HG02981 (cell line): Measurements from ENCODE around the gene B3GNT8.
"Not testable (repeated sequence)": the region's sequence is repeated elsewhere in the genome, so short reads cannot be mapped to it uniquely, and the experiment has no call there.

Experiments used
- ATAC-seq: cut with Tn5 transposase; IDR thresholded peaks from one replicate; pipeline ENCODE4 v1.9.1; 2021; ENCODE audit warnings: mild to moderate bottlenecking, moderate library complexity; ENCODE audit not compliant: unreplicated experiment

B3GNT8 gene

DNA sequence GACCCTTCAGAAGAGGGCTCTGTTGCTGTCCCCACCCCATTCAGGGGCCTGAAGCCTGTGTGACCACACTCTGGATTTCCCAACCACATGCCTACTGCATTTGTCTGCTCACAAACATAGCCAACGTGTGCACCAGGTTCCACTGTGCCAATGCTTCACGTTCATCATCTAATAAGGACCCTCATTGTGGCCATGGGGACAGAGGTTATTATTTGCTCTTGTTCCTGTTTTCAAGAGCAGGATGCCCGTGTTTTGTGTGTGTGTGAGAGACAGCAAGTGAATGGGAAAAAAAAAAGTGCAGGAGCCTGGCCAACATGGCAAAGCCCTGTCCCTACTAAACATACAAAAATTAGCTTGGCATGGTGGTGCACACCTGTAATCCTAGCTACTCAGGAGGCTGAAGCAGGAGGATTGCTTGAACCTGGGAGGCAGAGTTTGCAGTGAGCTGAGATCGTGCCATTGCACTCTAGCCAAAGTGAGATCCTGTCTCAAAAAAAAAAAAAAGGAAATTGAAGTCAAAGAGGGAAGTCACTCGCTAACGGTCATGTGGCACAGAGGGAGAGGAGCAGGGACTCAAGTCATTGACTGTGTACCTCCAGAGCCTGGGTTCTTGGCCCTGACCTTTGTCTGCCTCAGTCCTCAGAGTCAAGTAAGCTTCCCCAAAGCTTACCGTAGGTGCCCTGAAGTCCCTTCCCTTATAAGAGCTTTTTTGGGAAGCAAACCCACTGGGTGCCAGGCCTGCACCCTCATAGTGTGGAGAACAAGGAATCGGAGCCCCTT lies 6.9 kb downstream of the B3GNT8 start:
- no peak for ATAC-seq

DNA sequence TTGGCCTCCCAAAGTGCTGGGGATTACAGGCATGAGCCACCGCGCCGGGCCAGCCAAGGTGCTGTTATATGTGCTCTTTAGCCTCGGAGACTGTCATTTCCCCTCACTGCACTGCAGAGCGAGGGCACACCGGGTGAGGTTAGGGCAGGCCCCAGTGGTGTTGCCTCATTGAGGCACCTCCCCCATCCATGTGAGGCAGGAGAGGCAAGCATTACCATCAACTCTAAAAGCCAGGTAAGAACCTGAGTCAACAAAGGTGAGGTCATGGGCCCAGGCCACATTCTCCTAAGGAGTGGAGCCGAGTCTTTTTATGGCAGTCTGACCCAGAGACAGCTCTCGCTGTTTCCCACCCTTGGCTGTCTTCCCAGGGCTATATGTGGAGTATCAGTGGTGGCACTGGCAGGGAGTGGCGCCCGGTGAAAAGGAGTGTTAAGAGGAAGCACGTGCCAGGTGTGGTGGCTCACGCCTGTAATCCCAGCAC lies 10.9 kb downstream of the B3GNT8 start:
- ATAC-seq, result no peak

DNA sequence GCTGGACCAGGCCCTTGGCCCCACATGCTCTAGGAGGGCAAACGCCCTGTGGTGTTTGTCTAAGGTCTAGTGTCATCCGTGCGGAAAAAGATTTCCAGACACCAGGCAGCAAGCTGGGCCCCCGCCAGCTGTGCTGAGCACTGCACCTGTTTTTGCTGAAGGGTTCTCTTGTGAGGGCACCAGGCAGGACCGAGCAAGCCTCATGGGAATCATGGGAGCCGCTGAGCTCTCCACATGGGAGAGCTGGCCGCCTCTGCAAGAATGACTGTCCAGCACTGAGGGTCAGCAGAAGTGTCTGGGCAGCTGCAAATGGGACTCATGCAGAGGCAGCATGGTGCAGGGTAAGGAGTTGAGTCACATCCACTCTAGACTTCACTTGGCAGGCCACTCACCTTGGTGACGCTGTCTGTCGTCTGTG lies 12.0 kb downstream of the B3GNT8 start:
- ATAC-seq, result no peak

DNA sequence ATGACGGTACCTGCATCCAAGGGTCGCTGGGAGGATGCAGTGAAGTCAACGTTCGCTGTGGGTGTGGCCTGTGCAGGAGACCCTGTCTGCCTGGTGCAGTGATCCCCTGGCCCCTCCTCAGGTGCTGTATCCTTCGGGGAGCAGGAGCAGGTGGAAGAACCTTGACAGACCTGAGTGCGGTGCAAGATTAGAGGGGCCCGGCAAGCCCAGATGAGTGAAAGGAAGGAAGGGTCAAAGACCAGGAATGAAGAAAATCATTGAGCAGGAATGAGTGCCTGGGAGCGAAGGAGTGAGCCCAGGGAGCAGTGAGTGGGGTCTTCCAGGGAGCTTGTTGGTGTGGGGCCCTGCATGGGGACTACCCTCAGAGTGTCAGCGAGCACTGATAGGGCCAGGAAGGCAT lies 12.7 kb downstream of the B3GNT8 start:
- no peak for ATAC-seq

DNA sequence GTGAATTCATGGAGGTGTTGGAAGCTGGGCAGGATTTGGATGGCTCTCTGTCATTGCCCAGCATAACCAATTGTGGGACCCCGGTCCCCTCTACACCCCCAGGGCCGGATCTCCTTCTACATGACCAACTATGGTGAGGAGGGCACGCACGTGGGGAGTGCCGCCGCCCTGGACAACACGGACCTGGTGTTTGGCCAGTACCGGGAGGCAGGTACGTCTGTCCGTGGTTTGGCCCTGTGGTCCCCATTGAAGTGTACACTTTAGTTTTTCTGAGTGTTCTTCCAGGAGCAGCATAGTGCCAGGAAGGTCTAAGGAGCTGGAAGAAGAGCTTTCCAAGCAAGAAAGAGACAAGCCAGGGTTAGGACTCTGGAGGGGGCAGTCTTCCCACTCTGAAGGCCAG lies 13.2 kb downstream of the B3GNT8 start:
- ATAC-seq, result no peak

DNA sequence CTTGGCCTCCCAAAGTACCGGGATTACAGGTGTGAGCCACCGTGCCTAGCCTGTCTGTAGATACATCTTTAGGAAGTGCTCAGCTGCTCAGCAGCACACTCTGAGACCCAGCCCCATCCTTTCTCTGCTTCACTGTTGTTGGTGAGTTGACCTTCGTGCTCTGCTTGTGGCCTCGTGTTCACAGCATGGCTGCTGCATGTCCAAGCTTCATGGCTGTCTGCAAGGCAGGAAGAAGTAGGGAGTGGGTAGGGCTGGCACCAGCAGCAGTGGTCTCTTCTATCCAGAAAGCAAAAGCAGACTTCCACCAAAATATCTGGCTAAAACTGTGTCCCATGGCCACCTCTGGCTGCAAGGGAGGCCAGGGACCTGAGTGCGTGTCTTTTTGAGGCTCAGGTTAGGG lies 14.2 kb downstream of the B3GNT8 start:
- no peak for ATAC-seq

DNA sequence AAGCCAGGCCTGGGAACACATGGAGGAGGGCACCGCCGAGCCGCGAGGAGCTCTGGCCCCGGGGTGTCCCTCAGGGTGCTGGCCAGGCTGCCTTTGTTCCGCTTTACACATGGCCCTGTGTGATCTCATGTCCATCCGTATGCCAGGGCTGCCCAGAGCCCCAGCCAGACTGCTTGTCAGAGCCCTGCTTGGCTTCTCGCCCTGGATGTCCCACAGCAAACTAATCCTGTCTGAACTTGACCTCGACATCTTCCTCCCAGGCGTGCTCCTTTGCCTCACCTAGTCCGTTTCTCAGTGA lies 15.3 kb downstream of the B3GNT8 start:
- no peak for ATAC-seq

DNA sequence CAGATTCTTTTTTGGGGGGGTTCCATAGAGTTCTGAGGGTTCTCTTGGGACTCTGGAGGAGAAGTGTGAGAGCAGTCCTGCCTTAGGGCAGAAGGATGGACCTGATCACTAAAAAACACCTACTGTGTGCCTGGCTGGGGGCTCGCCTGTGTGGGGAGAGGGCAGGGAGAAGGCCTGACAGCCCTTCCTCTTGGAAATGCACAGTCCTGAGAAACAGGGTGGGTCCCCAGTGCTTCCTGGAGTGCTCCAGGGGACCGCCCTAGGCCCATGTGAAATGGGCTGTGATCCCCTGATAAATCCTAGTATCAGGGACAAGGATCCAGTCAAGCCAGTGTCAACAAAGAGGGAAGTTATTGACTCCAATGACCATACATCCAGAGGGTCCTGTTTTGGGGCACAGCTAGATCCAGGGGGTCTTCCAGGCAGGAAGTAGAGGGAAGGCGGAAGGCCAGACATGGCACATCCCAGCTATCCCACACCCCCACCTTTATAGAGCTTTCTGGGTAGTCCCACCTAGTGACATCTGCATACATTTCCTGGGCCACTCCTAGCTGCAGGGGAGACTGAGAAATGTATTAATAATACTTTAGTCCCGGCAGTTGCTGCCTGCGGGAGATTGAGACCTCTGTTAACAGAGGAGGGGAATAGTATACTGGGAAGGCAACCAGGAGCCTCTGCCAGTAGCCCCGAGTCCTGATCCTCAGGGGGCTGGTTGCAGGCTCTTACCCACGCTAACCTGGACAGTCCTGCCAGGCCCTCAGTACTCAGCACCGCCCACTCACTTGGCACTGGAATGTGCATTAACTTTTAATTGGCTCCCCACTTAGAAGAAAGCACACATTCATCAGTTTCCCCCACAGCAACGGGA lies 15.8 kb downstream of the B3GNT8 start:
- ATAC-seq, result no peak

DNA sequence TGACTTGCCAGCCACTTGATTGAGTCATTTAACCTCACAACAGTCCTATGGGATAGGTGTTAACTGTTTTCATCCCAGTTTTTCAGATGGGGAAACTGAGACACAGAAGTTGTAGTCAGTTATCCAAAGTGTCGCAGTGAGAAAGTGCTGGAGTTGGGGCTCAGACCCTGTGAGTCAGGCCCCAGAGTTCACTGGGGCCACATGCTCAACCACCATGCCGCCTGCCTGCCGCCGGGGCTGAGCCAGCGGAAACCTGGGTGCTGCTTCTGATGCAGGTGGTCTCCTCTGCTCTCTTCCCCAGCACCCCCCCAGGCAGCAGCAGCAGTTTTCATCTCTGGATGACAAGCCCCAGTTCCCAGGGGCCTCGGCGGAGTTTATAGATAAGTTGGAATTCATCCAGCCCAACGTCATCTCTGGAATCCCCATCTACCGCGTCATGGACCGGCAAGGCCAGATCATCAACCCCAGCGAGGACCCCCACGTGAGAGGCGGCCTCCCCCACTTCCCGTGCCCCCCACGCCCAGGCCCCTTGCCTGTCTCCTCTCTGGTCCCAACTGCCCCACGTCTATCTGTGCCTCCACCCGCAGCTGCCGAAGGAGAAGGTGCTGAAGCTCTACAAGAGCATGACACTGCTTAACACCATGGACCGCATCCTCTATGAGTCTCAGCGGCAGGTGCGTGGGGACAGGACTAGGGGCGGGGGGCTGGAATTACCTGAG lies 16.7 kb downstream of the B3GNT8 start:
- ATAC-seq, result no peak

DNA sequence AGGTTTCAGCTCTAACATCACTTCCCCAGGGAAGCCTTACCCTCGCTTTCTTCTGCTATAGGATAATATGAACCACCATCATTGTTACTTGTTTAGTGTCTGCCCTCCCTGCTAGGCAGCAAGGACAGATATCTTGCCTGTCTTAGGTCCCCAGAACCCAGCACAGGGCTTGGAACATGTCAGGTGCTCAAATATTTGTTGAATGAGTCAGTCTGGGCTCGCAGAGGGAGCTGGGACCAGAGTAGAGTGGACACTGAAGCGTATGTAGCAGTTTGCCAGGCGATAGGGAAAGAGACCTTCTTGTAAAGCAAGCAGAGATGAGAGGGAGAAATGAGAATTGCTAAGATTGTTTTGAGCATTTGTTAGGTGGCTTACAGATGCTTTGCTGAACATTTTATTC lies 17.9 kb downstream of the B3GNT8 start:
- no peak for ATAC-seq

DNA sequence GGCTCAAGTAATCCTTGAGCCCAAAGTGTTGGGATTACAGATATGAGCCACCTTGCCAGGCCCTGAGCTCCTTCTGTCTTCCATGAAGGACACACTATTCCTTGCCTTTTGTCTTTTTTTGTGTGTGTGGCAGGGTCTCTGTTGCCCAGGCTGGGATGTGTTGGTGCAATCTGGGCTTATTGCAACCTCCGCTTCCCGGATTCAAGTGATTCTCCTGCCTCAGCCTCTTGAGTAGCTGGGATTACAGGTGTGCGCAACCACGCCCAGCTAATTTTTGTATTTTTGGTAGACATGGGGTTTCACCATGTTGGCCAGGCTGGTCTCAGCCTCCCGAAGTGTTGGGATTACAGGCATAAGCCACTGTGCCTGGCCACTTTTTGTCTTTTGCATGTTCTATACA lies 18.3 kb downstream of the B3GNT8 start:
- ATAC-seq, result not testable (repeated sequence)

DNA sequence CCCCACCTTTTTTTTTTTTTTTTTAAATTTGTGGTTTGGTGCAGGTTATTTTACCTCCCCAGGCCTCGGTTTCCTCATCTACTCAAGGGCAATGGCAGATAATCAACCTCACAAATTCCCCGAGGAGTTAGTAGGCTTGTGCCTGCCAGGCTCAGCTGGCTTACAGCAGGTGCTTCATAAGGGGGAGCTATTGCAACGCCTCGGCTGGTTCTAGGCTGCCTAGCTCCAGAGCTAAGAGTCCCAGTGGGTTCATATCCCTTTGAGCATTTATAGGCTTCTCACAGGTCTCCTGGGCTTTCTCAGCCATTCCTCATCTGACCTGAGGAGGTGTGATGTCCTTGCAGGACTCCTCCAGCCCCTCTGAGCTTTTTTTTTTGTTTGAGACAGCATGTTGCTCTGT lies 18.9 kb downstream of the B3GNT8 start:
- no peak for ATAC-seq

DNA sequence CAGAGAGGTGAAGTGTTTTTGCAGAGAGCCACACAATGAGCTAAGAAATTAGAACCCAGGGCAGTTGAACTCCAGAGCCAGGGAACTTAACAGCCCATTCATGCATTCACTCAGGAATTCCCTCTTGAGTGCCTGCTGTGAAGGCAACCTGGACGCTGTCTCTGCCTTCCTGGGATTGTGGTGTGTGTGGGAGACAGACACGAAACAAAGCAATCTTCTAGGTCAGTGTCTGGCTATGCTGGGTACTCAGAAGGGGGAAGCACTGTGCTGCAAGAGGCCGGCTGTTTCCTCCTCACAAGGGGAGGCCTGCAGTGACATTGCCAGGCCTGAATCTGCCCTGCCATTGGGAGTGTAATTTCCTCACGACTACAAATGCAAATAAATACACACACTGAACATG lies 19.9 kb downstream of the B3GNT8 start:
- no peak for ATAC-seq

DNA sequence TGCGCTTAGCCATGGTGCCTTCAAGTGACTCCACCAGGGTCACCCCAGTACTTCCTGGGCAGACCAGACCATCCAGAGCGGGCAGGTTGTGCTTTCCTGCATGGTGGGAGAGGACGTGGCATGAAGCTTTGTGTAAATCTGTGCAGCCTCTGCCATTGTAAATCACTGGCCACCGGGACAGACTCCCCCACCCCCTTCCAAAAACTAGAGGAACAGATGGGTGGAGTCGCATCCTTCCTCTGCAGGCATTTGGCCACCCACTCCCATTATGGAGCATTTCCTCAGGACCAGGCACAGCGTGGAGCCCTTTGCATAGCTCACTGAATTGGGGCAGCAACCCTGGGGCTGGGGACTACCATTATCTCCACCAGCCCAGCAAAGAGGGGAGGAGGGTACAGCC lies 21.4 kb downstream of the B3GNT8 start:
- ATAC-seq, result no peak

DNA sequence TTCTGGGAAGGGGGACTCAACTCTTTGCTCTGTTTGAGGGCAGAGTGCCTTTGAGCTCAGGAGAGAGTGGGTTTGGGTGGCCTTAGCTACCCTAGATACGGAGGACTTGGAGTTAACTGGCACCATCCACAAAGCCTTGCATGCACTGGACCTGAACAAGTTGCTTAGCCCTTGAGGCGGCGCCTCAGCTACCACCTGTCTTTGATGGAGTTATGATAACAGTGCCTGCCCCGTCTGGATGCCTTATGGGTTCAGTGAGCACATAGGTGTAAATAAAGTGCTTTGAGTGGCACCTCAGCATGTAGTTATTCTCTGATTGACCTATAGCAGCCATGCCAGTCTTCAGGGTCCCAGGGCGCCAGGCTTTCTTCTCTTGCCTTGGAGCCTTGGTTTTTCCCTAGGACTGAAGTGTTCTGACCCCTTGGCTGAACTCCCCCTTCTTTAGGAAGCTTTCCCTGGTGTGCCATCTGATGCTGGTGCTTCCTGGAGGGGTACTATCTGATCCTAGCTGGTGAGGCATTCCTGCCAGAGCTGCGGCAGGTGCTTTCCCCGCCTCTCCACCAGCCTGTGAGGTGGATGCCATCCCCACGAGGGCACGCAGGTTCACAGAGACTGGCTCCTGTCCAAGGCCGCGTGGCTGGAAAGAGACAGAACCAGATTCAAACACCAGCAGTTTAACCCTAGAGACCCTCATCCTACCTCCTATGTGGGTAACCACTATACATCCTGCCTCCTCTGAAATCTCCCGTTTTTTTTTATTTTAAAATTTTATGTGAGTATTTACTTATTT lies 23.8 kb downstream of the B3GNT8 start:
- no peak for ATAC-seq

DNA sequence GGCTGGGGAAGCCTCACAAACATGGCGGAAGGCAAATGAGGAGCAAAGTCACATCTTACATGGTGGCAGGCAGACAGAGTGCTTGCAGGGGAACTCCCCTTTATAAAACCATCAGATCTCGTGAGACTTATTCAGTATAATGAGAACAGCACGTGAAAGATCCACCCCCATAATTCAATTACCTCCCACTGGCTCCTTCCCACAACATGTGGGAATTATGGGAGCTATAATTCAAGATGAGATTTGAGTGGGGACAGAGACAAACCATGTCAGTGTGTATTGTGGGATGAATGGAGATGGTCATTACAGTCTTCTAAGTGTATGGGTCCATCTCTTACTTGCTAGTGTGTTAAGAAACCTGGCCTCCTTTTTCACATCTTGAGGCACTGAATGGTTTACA lies 25.2 kb downstream of the B3GNT8 start:
- no peak for ATAC-seq

DNA sequence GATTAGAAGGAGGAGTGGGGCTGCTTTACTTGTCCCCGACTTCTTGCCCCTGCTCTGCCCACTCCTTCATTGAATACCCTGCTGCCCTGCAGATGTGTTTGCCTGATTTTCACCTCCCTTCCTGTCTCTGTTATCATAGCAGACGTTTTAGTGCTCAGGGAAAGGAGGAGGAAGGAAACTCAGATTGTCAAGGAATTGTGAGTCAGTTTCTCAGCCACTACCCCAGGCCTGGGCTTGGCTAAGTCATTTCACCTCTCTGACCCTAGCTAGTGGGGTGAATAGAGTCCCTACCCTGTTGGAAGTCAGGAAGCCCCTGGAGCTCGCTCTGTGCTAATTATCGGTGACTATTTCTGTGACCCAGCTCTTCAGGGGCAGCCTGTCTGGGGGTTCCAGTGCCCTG lies 25.7 kb downstream of the B3GNT8 start:
- ATAC-seq, result no peak

DNA sequence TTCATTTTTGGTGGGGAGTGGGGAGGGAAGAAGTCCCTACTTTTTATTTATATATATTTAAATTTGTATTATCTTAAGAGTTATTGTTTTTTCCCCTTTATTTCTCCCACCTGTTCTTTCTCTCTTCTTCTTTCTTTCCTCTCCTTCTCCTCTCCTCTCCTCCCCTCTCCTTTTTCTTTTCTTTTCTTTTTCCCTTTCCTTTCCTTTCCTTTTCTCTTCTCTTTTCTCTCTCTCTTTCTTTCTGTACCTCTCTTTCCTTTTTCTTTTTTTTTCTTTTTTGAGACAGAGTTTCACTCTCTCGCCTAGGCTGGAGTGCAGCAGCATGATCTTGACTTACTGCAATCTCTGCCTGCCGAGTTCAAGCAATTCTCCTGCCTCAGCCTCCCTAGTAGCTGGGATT lies 27.6 kb downstream of the B3GNT8 start:
- no peak for ATAC-seq

DNA sequence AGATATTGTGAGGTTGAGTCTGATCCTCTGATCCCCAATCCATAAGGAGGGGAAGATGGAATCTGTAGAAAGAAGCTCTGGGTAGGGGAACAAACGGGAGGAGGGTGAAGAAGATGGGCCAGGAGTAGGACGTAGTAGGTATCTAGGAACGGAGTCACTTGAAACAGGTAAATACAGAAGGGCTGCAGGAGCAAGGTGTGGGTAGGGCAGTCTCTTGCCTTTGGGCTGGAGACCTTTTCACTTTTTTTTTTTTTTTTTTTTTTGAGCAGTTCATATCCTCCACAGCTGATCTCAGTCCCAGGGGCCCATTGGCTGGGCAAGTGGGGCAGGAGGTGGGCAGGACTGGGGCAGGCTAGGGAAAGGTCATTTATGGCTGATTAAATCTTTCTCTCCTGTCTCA lies 28.1 kb downstream of the B3GNT8 start:
- no peak for ATAC-seq

DNA sequence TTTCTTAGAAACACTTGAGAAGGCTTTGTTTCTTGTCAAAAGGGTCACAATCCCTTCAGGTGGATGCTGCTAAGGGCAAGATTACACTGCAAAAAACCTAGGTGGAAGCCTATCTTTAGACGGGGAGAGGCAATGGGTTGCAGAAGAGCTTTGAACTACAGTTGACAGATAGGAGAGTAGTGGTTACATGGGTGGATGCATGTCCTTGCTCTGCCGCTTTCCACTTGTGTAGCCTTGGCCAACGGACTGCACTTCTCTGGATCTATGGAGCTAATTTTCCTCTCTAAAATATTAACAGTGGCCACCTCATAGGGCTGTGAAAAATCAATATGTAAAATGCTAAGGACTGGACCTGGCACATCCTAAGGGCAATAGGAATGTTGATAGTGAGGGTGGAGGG lies 28.6 kb downstream of the B3GNT8 start:
- ATAC-seq, result no peak

DNA sequence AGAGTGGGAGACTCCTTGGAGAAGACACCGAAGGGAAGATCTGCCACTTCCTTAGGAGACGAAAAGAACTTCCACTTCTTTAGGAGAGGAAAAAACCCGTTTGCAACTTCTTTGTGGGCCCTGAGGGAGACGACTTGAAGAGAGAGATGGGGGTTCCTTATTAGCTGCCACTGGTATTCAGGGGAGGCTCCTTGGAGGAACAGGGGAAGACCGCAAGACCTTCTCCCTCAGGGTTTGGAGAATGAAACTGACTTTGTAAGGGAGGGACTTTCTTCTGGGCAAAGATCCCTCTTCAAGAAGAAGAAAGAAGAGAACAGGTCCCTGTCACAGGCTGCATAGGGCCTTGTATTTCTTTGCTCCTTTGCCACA lies 29.1 kb downstream of the B3GNT8 start:
- no peak for ATAC-seq
